HG03558 (cell line): ENCODE results near the gene FBXL7.

Source experiments
- ATAC-seq: cut with Tn5 transposase; IDR thresholded peaks from one replicate; pipeline ENCODE4 v1.9.1; 2021; ENCODE audit warnings: moderate number of reproducible peaks; ENCODE audit not compliant: unreplicated experiment; ENCODE audit errors: extremely low read depth

FBXL7 gene

GRCh38 chr5:15959370-15960164 is 459.6 kb downstream of the FBXL7 start:
- no peak for ATAC-seq

- no peak for ATAC-seq
Observed at GRCh38 chr5:15966066-15966640, 466.2 kb downstream of the FBXL7 start.

GRCh38 chr5:15966651-15967050 is 466.7 kb downstream of the FBXL7 start:
- ATAC-seq, result no peak

GRCh38 chr5:15968993-15969392 is 469.0 kb downstream of the FBXL7 start:
- ATAC-seq, result no peak

GRCh38 chr5:15977851-15978250 is 477.9 kb downstream of the FBXL7 start:
- no peak for ATAC-seq

GRCh38 chr5:15980835-15981234 is 480.9 kb downstream of the FBXL7 start:
- no peak for ATAC-seq

GRCh38 chr5:15983392-15983791 is 483.4 kb downstream of the FBXL7 start:
- no peak for ATAC-seq
